Neural progenitor cell (in vitro differentiated cells): Measurements from ENCODE around the gene UCN2. TPM values are rescaled to one million over a fixed set of nuclear protein-coding genes. Genes with fewer than 3 reads are reported as not detected.

ENCODE experiments used
- DNase-seq: peaks from one replicate; pipeline ENCODE4 v3.0.0-alpha.2; 2016; ENCODE audit warnings: low spot score
- H2AFZ ChIP-seq: fragments of 200-600 bp; sonication (generic); replicated peaks from 2 replicates; pipeline ENCODE4 v1.6.1; 2016; ENCODE audit warnings: antibody characterized with exemption
- H3F3A ChIP-seq: fragments of 200-600 bp; sonication (generic); 2 replicates; pipeline ENCODE4 v1.6.1; 2016; ENCODE audit warnings: antibody characterized with exemption, low read depth
- H3K27ac ChIP-seq: fragments of 200-600 bp; sonication (generic); 2 replicates; pipeline ENCODE4 v1.5.1; 2016; ENCODE audit warnings: mild to moderate bottlenecking
- H3K27me3 ChIP-seq: fragments of 200-600 bp; sonication (generic); 2 replicates; pipeline ENCODE4 v1.6.1; 2016; ENCODE audit warnings: mild to moderate bottlenecking, moderate library complexity
- H3K36me3 ChIP-seq: fragments of 200-600 bp; sonication (generic); 2 replicates; pipeline ENCODE4 v1.5.1; 2016
- H3K4me1 ChIP-seq: fragments of 200-600 bp; sonication (generic); 2 replicates; pipeline ENCODE4 v1.6.1; 2016; ENCODE audit warnings: mixed run types
- H3K4me2 ChIP-seq: fragments of 200-600 bp; sonication (generic); 2 replicates; pipeline ENCODE4 v1.6.1; 2016
- H3K4me3 ChIP-seq: fragments of 200-600 bp; sonication (generic); 2 replicates; pipeline ENCODE4 v1.5.1; 2016
- H3K79me2 ChIP-seq: fragments of 200-600 bp; sonication (generic); 2 replicates; pipeline ENCODE4 v1.6.1; 2016; ENCODE audit warnings: low read depth
- H3K9ac ChIP-seq: fragments of 200-600 bp; sonication (generic); 2 replicates; pipeline ENCODE4 v1.6.1; 2016
- H3K9me3 ChIP-seq: fragments of 200-600 bp; sonication (generic); 2 replicates; pipeline ENCODE4 v1.5.1; 2016; ENCODE audit warnings: low read depth
- H4K20me1 ChIP-seq: fragments of 200-600 bp; sonication (generic); 2 replicates; pipeline ENCODE4 v1.6.1; 2016; ENCODE audit warnings: low read depth
- H3K27ac Mint-ChIP-seq: 3 replicates; pipeline ENCODE4 v1.8.0; 2021; ENCODE audit warnings: mixed read lengths
- H3K27me3 Mint-ChIP-seq: 2 replicates; pipeline ENCODE4 v1.8.0; 2022; ENCODE audit warnings: low read depth, mild to moderate bottlenecking, inconsistent platforms, moderate library complexity, mixed read lengths; ENCODE audit not compliant: insufficient read depth
- H3K36me3 Mint-ChIP-seq: 3 replicates; pipeline ENCODE4 v1.8.0; 2021; ENCODE audit warnings: mixed read lengths
- H3K4me1 Mint-ChIP-seq: 3 replicates; pipeline ENCODE4 v1.8.0; 2021; ENCODE audit warnings: mixed read lengths
- H3K4me3 Mint-ChIP-seq: 3 replicates; pipeline ENCODE4 v1.8.0; 2021; ENCODE audit warnings: mild to moderate bottlenecking, moderate library complexity, mixed read lengths
- H3K9me3 Mint-ChIP-seq: 3 replicates; pipeline ENCODE4 v1.8.0; 2020; ENCODE audit warnings: mixed read lengths
- CTCF ChIP-seq: fragments of 200-600 bp; sonication (generic); IDR thresholded peaks from 2 replicates; pipeline ENCODE4 v1.5.1; 2017; ENCODE audit warnings: antibody characterized with exemption, mild to moderate bottlenecking
- EZH2 ChIP-seq: fragments of 200-600 bp; sonication (generic); IDR thresholded peaks from 2 replicates; pipeline ENCODE4 v1.6.1; 2017; ENCODE audit warnings: antibody characterized with exemption, mild to moderate bottlenecking, moderate library complexity
- EZH2phosphoT487 ChIP-seq: fragments of 200-600 bp; sonication (generic); IDR thresholded peaks from 2 replicates; pipeline ENCODE4 v1.6.1; 2017; ENCODE audit warnings: antibody characterized with exemption
- total RNA-seq: library from RNA; depleted of rRNA; stranded (reverse); fragments of >200 nt; gene quantifications from 2 replicates; pipeline ENCODE4 v1.2.3, GENCODE V29; 2015; ENCODE audit warnings: low replicate concordance

The UCN2 gene
- total RNA-seq, 1 donor from 2014 or later: not detected

GRCh38 chr3:48536785-48537184 is 26.8 kb downstream of the UCN2 start:
- Mint-ChIP-seq H3K36me3 (peaks cover 38% of the 10 kb centered on the region), H3K4me1 (no peaks in the 10 kb centered on the region), H3K4me3 (no peak overlapping the region), H3K27me3 (peaks cover 3% of the 10 kb centered on the region), H3K27ac (no peak overlapping the region), H3K9me3 (no peaks in the 10 kb centered on the region)
- Histone ChIP-seq H3K79me2 (no peaks in the 10 kb centered on the region), H3K9ac (no peak overlapping the region), H3K4me2 (no peak overlapping the region), H3K27me3 (no peaks in the 10 kb centered on the region), H3K27ac (no peak overlapping the region), H3K9me3 (no peaks in the 10 kb centered on the region), H2AFZ (no peak overlapping the region), H3K4me1 (no peaks in the 10 kb centered on the region), H3F3A (peaks cover 4% of the 10 kb centered on the region), H4K20me1 (no peaks in the 10 kb centered on the region), H3K4me3 (no peak overlapping the region), H3K36me3 (no peaks in the 10 kb centered on the region)
- no peak for TF ChIP-seq CTCF
- no peak for TF ChIP-seq EZH2
- TF ChIP-seq EZH2phosphoT487: no peak
- no peak for DNase-seq

GRCh38 chr3:48536116-48536515 is 27.5 kb downstream of the UCN2 start:
- Mint-ChIP-seq H3K9me3 (no peaks in the 10 kb centered on the region), H3K36me3 (peaks cover 37% of the 10 kb centered on the region), H3K4me3 (no peak overlapping the region), H3K27me3 (peaks cover 2% of the 10 kb centered on the region), H3K27ac (no peak overlapping the region), H3K4me1 (no peaks in the 10 kb centered on the region)
- Histone ChIP-seq H3K9me3 (no peaks in the 10 kb centered on the region), H2AFZ (no peak overlapping the region), H3K36me3 (no peaks in the 10 kb centered on the region), H3K79me2 (no peaks in the 10 kb centered on the region), H3K4me1 (no peaks in the 10 kb centered on the region), H3K9ac (no peak overlapping the region), H4K20me1 (no peaks in the 10 kb centered on the region), H3K27me3 (no peaks in the 10 kb centered on the region), H3K4me3 (no peak overlapping the region), H3K4me2 (no peak overlapping the region), H3K27ac (no peak overlapping the region), H3F3A (peaks cover 4% of the 10 kb centered on the region)
- TF ChIP-seq CTCF: no peak
- TF ChIP-seq EZH2phosphoT487: no peak
- TF ChIP-seq EZH2: no peak
- no peak for DNase-seq

GRCh38 chr3:48535578-48535977 is 28.0 kb downstream of the UCN2 start:
- TF ChIP-seq CTCF: no peak
- no peak for TF ChIP-seq EZH2phosphoT487
- no peak for TF ChIP-seq EZH2
- no peaks in the 10 kb centered on the region for H3K79me2 ChIP-seq
- H3K9me3 ChIP-seq: no peaks in the 10 kb centered on the region
- H3K27me3 ChIP-seq: no peaks in the 10 kb centered on the region
- peaks cover 4% of the 10 kb centered on the region for H3F3A ChIP-seq
- peaks cover 37% of the 10 kb centered on the region for H3K36me3 Mint-ChIP-seq
- H3K27ac Mint-ChIP-seq: no peak overlapping the region
- peaks cover 2% of the 10 kb centered on the region for H3K27me3 Mint-ChIP-seq
- H3K4me1 ChIP-seq: no peaks in the 10 kb centered on the region
- no peaks in the 10 kb centered on the region for H4K20me1 ChIP-seq
- no peak overlapping the region for H2AFZ ChIP-seq
- H3K4me1 Mint-ChIP-seq: no peaks in the 10 kb centered on the region
- H3K4me3 ChIP-seq: no peak overlapping the region
- no peaks in the 10 kb centered on the region for H3K36me3 ChIP-seq
- no peak overlapping the region for H3K4me2 ChIP-seq
- H3K4me3 Mint-ChIP-seq: no peak overlapping the region
- no peak overlapping the region for H3K9ac ChIP-seq
- no peak for DNase-seq
- H3K27ac ChIP-seq: no peak overlapping the region
- no peaks in the 10 kb centered on the region for H3K9me3 Mint-ChIP-seq
